SK-N-SH (cell line): ENCODE data around the gene ASPSCR1. TPM values are rescaled to one million over a fixed set of nuclear protein-coding genes. Genes with fewer than 3 reads are reported as not detected.

Experiments used
- CTCF ChIA-PET: fragments of 300-600, 350-600 bp; formaldehyde crosslinking; extraction: SDS; loops from one replicate; lab custom pipeline; 2021; lab: Yijun Ruan, JAX
- POLR2A ChIA-PET: fragments of 350-600 bp; sonication (Branson Sonifier 250); formaldehyde crosslinking; extraction: SDS; loops from one replicate; lab custom pipeline; 2020; ENCODE audit warnings: antibody characterized with exemption, inconsistent platforms; lab: Yijun Ruan, JAX
- DNase-seq: peaks from one replicate; pipeline ENCODE4 v3.0.0; 2012
- H2AFZ ChIP-seq: fragments of 200-600 bp; sonication (generic); 2 replicates; pipeline ENCODE4 v1.8.1; 2016; ENCODE audit warnings: antibody characterized with exemption, mild to moderate bottlenecking, low read depth
- H3F3A ChIP-seq: fragments of 200-600 bp; sonication (generic); replicated peaks from 2 replicates; pipeline ENCODE3; 2016; ENCODE audit warnings: antibody characterized with exemption, mild to moderate bottlenecking; ENCODE audit not compliant: insufficient read depth
- H3K27ac ChIP-seq, 2 experiments: fragments of 200-500 bp in 1 of 2; fragments of 200-600 bp in 1 of 2; sonication (Bioruptor generic) in 1 of 2; sonication (generic), shearing (Covaris generic) in 1 of 2; 2 replicates each; pipeline versions ENCODE4 v1.5.1 to v1.6.1; 2014 to 2016; ENCODE audit warnings: low read depth in 2 of 2, inconsistent platforms in 1 of 2, low read length in 1 of 2, mild to moderate bottlenecking in 1 of 2, mixed read lengths in 1 of 2
- H3K27me3 ChIP-seq: fragments of 200-600 bp; sonication (generic), shearing (Covaris generic); 2 replicates; pipeline ENCODE4 v1.6.1; 2016; ENCODE audit warnings: mixed run types; ENCODE audit not compliant: insufficient read depth
- H3K36me3 ChIP-seq, 2 experiments: fragments of 200-500 bp in 1 of 2; fragments of 200-600 bp in 1 of 2; sonication (Bioruptor generic) in 1 of 2; sonication (generic) in 1 of 2; replicated peaks in 1 of 2; 2 replicates each; pipeline versions ENCODE3 to v1.5.1; 2014 to 2016; ENCODE audit warnings: low read length in 1 of 2, mild to moderate bottlenecking in 1 of 2; ENCODE audit not compliant: insufficient read depth in 2 of 2, control insufficient read depth in 1 of 2
- H3K4me1 ChIP-seq, 2 experiments: fragments of 200-500 bp in 1 of 2; fragments of 200-600 bp in 1 of 2; sonication (Bioruptor generic) in 1 of 2; sonication (generic), shearing (Covaris generic) in 1 of 2; 2 replicates each; pipeline versions ENCODE4 v1.5.1 to v1.6.1; 2014 to 2016; ENCODE audit warnings: low read depth in 1 of 2, low read length in 1 of 2, mixed run types in 1 of 2; ENCODE audit not compliant: insufficient read depth in 2 of 2, control insufficient read depth in 1 of 2
- H3K4me2 ChIP-seq: fragments of 200-600 bp; sonication (generic), shearing (Covaris generic); 2 replicates; pipeline ENCODE4 v1.6.1; 2017; ENCODE audit warnings: mixed run types
- H3K4me3 ChIP-seq, 2 experiments: fragments of 200-500 bp in 1 of 2; fragments of 200-600 bp in 1 of 2; sonication (Bioruptor generic) in 1 of 2; sonication (generic), shearing (Covaris generic) in 1 of 2; 2 replicates each; pipeline versions ENCODE4 v1.5.1 to v1.8.1; 2014 to 2016; ENCODE audit warnings: low read depth in 2 of 2, inconsistent platforms in 1 of 2, low read length in 1 of 2, mild to moderate bottlenecking in 1 of 2, mixed read lengths in 1 of 2, moderate library complexity in 1 of 2
- H3K79me2 ChIP-seq: fragments of 200-600 bp; sonication (generic); 2 replicates; pipeline ENCODE4 v1.8.1; 2017; ENCODE audit warnings: mild to moderate bottlenecking; ENCODE audit not compliant: insufficient read depth
- H3K9ac ChIP-seq: fragments of 200-600 bp; sonication (generic); 2 replicates; pipeline ENCODE4 v1.6.1; 2017; ENCODE audit warnings: mixed run types
- H3K9me2 ChIP-seq: fragments of 200-600 bp; sonication (generic); 2 replicates; pipeline ENCODE4 v1.6.1; 2017; ENCODE audit warnings: mixed run types
- H3K9me3 ChIP-seq: fragments of 200-600 bp; sonication (generic); 2 replicates; pipeline ENCODE4 v1.6.1; 2017; ENCODE audit warnings: mixed run types, mild to moderate bottlenecking, moderate library complexity
- H4K20me1 ChIP-seq: fragments of 200-600 bp; sonication (generic); 2 replicates; pipeline ENCODE4 v1.6.1; 2017; ENCODE audit warnings: mild to moderate bottlenecking, mixed run types; ENCODE audit not compliant: insufficient read depth
- ELF1 ChIP-seq: IDR thresholded peaks from 2 replicates; pipeline ENCODE4 v1.4.0; 2012
- EP300 ChIP-seq, 2 experiments: IDR thresholded peaks; 2 replicates each; pipeline versions ENCODE4 v1.4.0 to v1.6.1; 2012; ENCODE audit warnings: borderline replicate concordance in 1 of 2, low read depth in 1 of 2, low read length in 1 of 2
- EZH2phosphoT487 ChIP-seq: fragments of 200-600 bp; sonication (generic); IDR thresholded peaks from 2 replicates; pipeline ENCODE4 v1.6.1; 2017; ENCODE audit warnings: low read depth, mixed run types, mild to moderate bottlenecking, antibody characterized with exemption, moderate library complexity, borderline replicate concordance
- FOSL2 ChIP-seq: IDR thresholded peaks from 2 replicates; pipeline ENCODE4 v1.4.0; 2012; ENCODE audit warnings: low read depth, mild to moderate bottlenecking, moderate library complexity, borderline replicate concordance
- MAX ChIP-seq: IDR thresholded peaks from 2 replicates; pipeline ENCODE4 v1.4.0; 2012; ENCODE audit warnings: low read depth
- MEF2A ChIP-seq: IDR thresholded peaks from 2 replicates; pipeline ENCODE4 v1.4.0; 2012; ENCODE audit warnings: low read depth, borderline replicate concordance
- POLR2AphosphoS5 ChIP-seq: IDR thresholded peaks from 2 replicates; pipeline ENCODE4 v1.6.1; 2012; ENCODE audit warnings: low read depth, low read length
- TEAD4 ChIP-seq: IDR thresholded peaks from 2 replicates; pipeline ENCODE4 v1.4.0; 2012; ENCODE audit warnings: mild to moderate bottlenecking, borderline replicate concordance; ENCODE audit not compliant: insufficient read depth
- WGBS: methylation state at CpG from one replicate; pipeline ENCODE4 v1.1.6; 2017; ENCODE audit warnings: low lambda C conversion rate; 5-methylcytosine and 5-hydroxymethylcytosine counted together
- polyA plus RNA-seq, 3 experiments: library from polyadenylated mRNA; depleted of rRNA; stranded (reverse); fragments of >200 nt; gene quantifications; 2 replicates each; pipeline ENCODE4 v1.2.3, GENCODE V29; 2012

The ASPSCR1 gene
- polyA plus RNA-seq, 1 of the 3 experiments (the other 2 are of a cell fraction) = 36.2 TPM

- TF ChIP-seq ELF1 (0 out of 2 replicates have a peak, but pooled peaks have one; percentile 16), POLR2AphosphoS5 (no peak)
- Histone ChIP-seq H3K36me3 (peaks cover 0 to 20% of the 10 kb centered on the region in 2 experiments), H3F3A (peaks cover 21% of the 10 kb centered on the region), H3K9me3 (no peaks in the 10 kb centered on the region), H3K4me3 (no peak overlapping the region), H3K9ac (no peak overlapping the region), H2AFZ (no peak overlapping the region), H3K9me2 (no peaks in the 10 kb centered on the region), H3K27me3 (no peaks in the 10 kb centered on the region), H3K4me1 (peaks cover 11 to 28% of the 10 kb centered on the region in 2 experiments; a peak in 2 of 4 replicates), H4K20me1 (peaks cover 12% of the 10 kb centered on the region), H3K27ac (no peak overlapping the region), H3K79me2 (peaks cover 19% of the 10 kb centered on the region), H3K4me2 (no peak overlapping the region)
- POLR2A ChIA-PET = interaction anchor here (1.2 to 1.6 kb wide), 3 partner anchors 28 to 167 kb away, joined by 3 to 4 read pairs (median 3); partner anchors contain the start of gene FASN
- 84% methylated on average over 13 of the region's 13 CpGs for WGBS
- DNase-seq = no peak
- CTCF ChIA-PET = interaction anchor here (0.6 to 11.7 kb wide), 4 partner anchors 13 to 90 kb away, joined by 3 to 107 read pairs (median 36); partner anchors contain the start of genes NOTUM and SIRT7
Observed at GRCh38 chr17:81931189-81931556, 46.3 kb upstream of the ASPSCR1 start.

- Histone ChIP-seq H2AFZ (no peak overlapping the region), H3K9ac (no peak overlapping the region), H3K9me2 (no peaks in the 10 kb centered on the region), H3F3A (peaks cover 21% of the 10 kb centered on the region), H3K27me3 (no peaks in the 10 kb centered on the region), H3K36me3 (peaks cover 0 to 20% of the 10 kb centered on the region in 2 experiments), H4K20me1 (peaks cover 7% of the 10 kb centered on the region; the same call in 1 of the 2 replicates), H3K4me3 (no peak overlapping the region), H3K9me3 (no peaks in the 10 kb centered on the region), H3K4me2 (no peak overlapping the region), H3K4me1 (peaks cover 11 to 29% of the 10 kb centered on the region in 2 experiments; a peak in 2 of 4 replicates), H3K79me2 (peaks cover 19% of the 10 kb centered on the region), H3K27ac (no peak overlapping the region)
- ChIA-PET CTCF (interaction anchor here (0.6 to 11.7 kb wide), 4 partner anchors 14 to 62 kb away, joined by 3 to 107 read pairs (median 6); partner anchors contain the start of genes NOTUM and SIRT7), POLR2A (interaction anchor here (1.2 to 1.6 kb wide), 3 partner anchors 28 to 167 kb away, joined by 3 to 4 read pairs (median 3); partner anchors contain the start of gene FASN)
- WGBS = 74% methylated on average over 14 of the region's 15 CpGs
- no peak for DNase-seq
- TF ChIP-seq MEF2A (no peak), FOSL2 (no peak), ELF1 (0 out of 2 replicates have a peak, but pooled peaks have one; percentile 4)
Observed at GRCh38 chr17:81931557-81932332, 45.7 kb upstream of the ASPSCR1 start.

GRCh38 chr17:81932333-81932983, 45.0 kb upstream of the ASPSCR1 start:
- no peaks in the 10 kb centered on the region for H3K9me3 ChIP-seq
- ChIA-PET POLR2A (interaction anchor here (1.1 to 2.1 kb wide), 2 partner anchors 63 to 89 kb away, joined by 3 to 7 read pairs; no protein-coding TSS in a partner anchor), CTCF (interaction anchor here (0.6 to 11.7 kb wide), 4 partner anchors 21 to 88 kb away, joined by 3 to 107 read pairs (median 12); partner anchors contain the start of gene NOTUM)
- no peak overlapping the region for H2AFZ ChIP-seq
- no peaks in the 10 kb centered on the region for H3K9me2 ChIP-seq
- WGBS = 94% methylated on average over 9 of the region's 9 CpGs
- H3K27ac ChIP-seq = no peak overlapping the region
- H3K4me2 ChIP-seq = no peak overlapping the region
- peaks cover 11 to 29% of the 10 kb centered on the region in 2 experiments; a peak in 2 of 4 replicates for H3K4me1 ChIP-seq
- peaks cover 21% of the 10 kb centered on the region for H3F3A ChIP-seq
- DNase-seq = no peak
- H4K20me1 ChIP-seq = peaks cover 7% of the 10 kb centered on the region; the same call in 1 of the 2 replicates
- H3K36me3 ChIP-seq = peaks cover 0 to 20% of the 10 kb centered on the region in 2 experiments
- H3K9ac ChIP-seq = no peak overlapping the region
- H3K79me2 ChIP-seq = peaks cover 19% of the 10 kb centered on the region
- no peaks in the 10 kb centered on the region for H3K27me3 ChIP-seq
- TF ChIP-seq TEAD4 (no peak), EZH2phosphoT487 (no peak), MAX (no peak), EP300 (IDR thresholded peaks at IDR 0.05; ENCODE audit: borderline replicate concordance in 1 of 2, low read depth in 1 of 2, low read length in 1 of 2) (no peak)
- no peak overlapping the region for H3K4me3 ChIP-seq
